Neural cell (in vitro differentiated cells): ENCODE results near the gene EMCN. TPM values are rescaled to one million over a fixed set of nuclear protein-coding genes. Genes with fewer than 3 reads are reported as not detected.
"Not testable (repeated sequence)": the region's sequence is repeated elsewhere in the genome, so short reads cannot be mapped to it uniquely, and the experiment has no call there.

Source experiments
- H2AFZ ChIP-seq: fragments of 200-600, 300-800 bp; sonication (generic), shearing (Covaris generic); 2 replicates; pipeline ENCODE4 v1.6.0; 2014; ENCODE audit warnings: low read depth, mild to moderate bottlenecking, antibody characterized with exemption, low read length, moderate library complexity
- H3F3A ChIP-seq: fragments of 200-600 bp; shearing (Covaris generic); 2 replicates; pipeline ENCODE4 v1.6.1; 2016; ENCODE audit warnings: mild to moderate bottlenecking, moderate library complexity, mixed read lengths, antibody characterized with exemption, low read length; ENCODE audit not compliant: insufficient read depth, poor library complexity, severe bottlenecking
- H3K27ac ChIP-seq: fragments of 200-600, 300-800 bp; sonication (generic), shearing (Covaris generic); 2 replicates; pipeline ENCODE4 v1.5.1; 2014; ENCODE audit warnings: mild to moderate bottlenecking, low read length, moderate library complexity
- H3K27me3 ChIP-seq: fragments of 300-800, 200-600 bp; sonication (generic), shearing (Covaris generic); 2 replicates; pipeline ENCODE4 v1.6.0; 2014; ENCODE audit warnings: mild to moderate bottlenecking, low read depth, low read length, moderate library complexity; ENCODE audit not compliant: insufficient read depth
- H3K36me3 ChIP-seq: fragments of 300-800, 200-600 bp; sonication (generic), shearing (Covaris generic); 2 replicates; pipeline ENCODE4 v1.5.1; 2014; ENCODE audit warnings: mild to moderate bottlenecking, antibody characterized with exemption, low read length, moderate library complexity; ENCODE audit not compliant: insufficient read depth
- H3K4me2 ChIP-seq: fragments of 300-800, 200-600 bp; sonication (generic), shearing (Covaris generic); 2 replicates; pipeline ENCODE4 v1.6.0; 2014; ENCODE audit warnings: mild to moderate bottlenecking, low read length
- H3K4me3 ChIP-seq: fragments of 300-800, 200-600 bp; sonication (generic), shearing (Covaris generic); 2 replicates; pipeline ENCODE4 v1.5.1; 2014; ENCODE audit warnings: mild to moderate bottlenecking, low read length, moderate library complexity
- H3K79me2 ChIP-seq: fragments of 200-600 bp; shearing (Covaris generic); replicated peaks from 2 replicates; pipeline ENCODE4 v1.6.0; 2014; ENCODE audit warnings: mild to moderate bottlenecking, low read length, moderate library complexity; ENCODE audit not compliant: insufficient read depth
- H3K9ac ChIP-seq: fragments of 300-800, 200-600 bp; sonication (generic), shearing (Covaris generic); 2 replicates; pipeline ENCODE4 v1.6.1; 2016; ENCODE audit warnings: mild to moderate bottlenecking, low read length, mixed read lengths
- H3K9me2 ChIP-seq: fragments of 200-600 bp; shearing (Covaris generic); 2 replicates; pipeline ENCODE4 v1.6.1; 2016; ENCODE audit warnings: mild to moderate bottlenecking, low read length, mixed read lengths; ENCODE audit not compliant: insufficient read depth
- H3K9me3 ChIP-seq: fragments of 200-600, 300-800 bp; sonication (generic), shearing (Covaris generic); 2 replicates; pipeline ENCODE4 v1.6.1; 2016; ENCODE audit warnings: mild to moderate bottlenecking, mixed run types, low read length, moderate library complexity, mixed read lengths
- H4K20me1 ChIP-seq: fragments of 200-600 bp; shearing (Covaris generic); 2 replicates; pipeline ENCODE4 v1.6.1; 2016; ENCODE audit warnings: mild to moderate bottlenecking, mixed run types; ENCODE audit not compliant: insufficient read depth
- CTCF ChIP-seq: fragments of 450-650 bp; IDR thresholded peaks from 2 replicates; pipeline ENCODE4 v1.5.1; 2014; ENCODE audit warnings: antibody characterized with exemption, mild to moderate bottlenecking, moderate library complexity; ENCODE audit not compliant: poor library complexity, severe bottlenecking
- EP300 ChIP-seq: fragments of 450-650 bp; conservative IDR thresholded peaks from 2 replicates; pipeline ENCODE4 v1.6.1; 2014; ENCODE audit warnings: antibody characterized with exemption, mild to moderate bottlenecking, moderate library complexity; ENCODE audit not compliant: poor library complexity, severe bottlenecking
- EZH2 ChIP-seq: fragments of 200-600, 300-800 bp; shearing (Covaris generic), sonication (generic); IDR thresholded peaks from 2 replicates; pipeline ENCODE4 v1.6.1; 2014; ENCODE audit warnings: antibody characterized with exemption, low read length, borderline replicate concordance, mild to moderate bottlenecking; ENCODE audit not compliant: insufficient read depth, poor library complexity, severe bottlenecking
- MXI1 ChIP-seq: fragments of 450-650 bp; conservative IDR thresholded peaks from 2 replicates; pipeline ENCODE4 v1.6.1; 2014; ENCODE audit warnings: antibody characterized with exemption, mild to moderate bottlenecking; ENCODE audit not compliant: poor library complexity, severe bottlenecking
- POLR2AphosphoS5 ChIP-seq: IDR thresholded peaks from 2 replicates; pipeline ENCODE4 v1.6.1; 2012
- RAD21 ChIP-seq: fragments of 450-650 bp; conservative IDR thresholded peaks from 2 replicates; pipeline ENCODE4 v1.6.1; 2014; ENCODE audit warnings: antibody characterized with exemption, mild to moderate bottlenecking, moderate library complexity
- REST ChIP-seq: IDR thresholded peaks from 2 replicates; pipeline ENCODE4 v1.6.1; 2012; ENCODE audit warnings: borderline replicate concordance
- SMC3 ChIP-seq: fragments of 450-650 bp; conservative IDR thresholded peaks from 2 replicates; pipeline ENCODE4 v1.6.1; 2014; ENCODE audit warnings: antibody characterized with exemption, mild to moderate bottlenecking, moderate library complexity; ENCODE audit not compliant: poor library complexity
- TAF1 ChIP-seq: IDR thresholded peaks from 2 replicates; pipeline ENCODE4 v1.6.1; 2012; ENCODE audit warnings: low read depth
- polyA plus RNA-seq: library from polyadenylated mRNA; depleted of rRNA; stranded (reverse); fragments of >200 nt; gene quantifications from 2 replicates; pipeline ENCODE4 v1.2.3, GENCODE V29; 2014

The EMCN gene
- polyA plus RNA-seq, 1 donor from 2014 or later = 0.77 TPM

- Histone ChIP-seq H3F3A (no peaks in the 10 kb centered on the region), H3K9me2 (no peaks in the 10 kb centered on the region), H3K36me3 (no peaks in the 10 kb centered on the region), H3K27me3 (no peaks in the 10 kb centered on the region), H3K9ac (no peak overlapping the region), H2AFZ (no peak overlapping the region), H3K4me2 (no peak overlapping the region), H3K27ac (no peak overlapping the region), H3K4me3 (no peak overlapping the region), H3K79me2 (no peaks in the 10 kb centered on the region), H4K20me1 (no peaks in the 10 kb centered on the region), H3K9me3 (no peaks in the 10 kb centered on the region)
- no peak for TF ChIP-seq TAF1
- TF ChIP-seq EP300 = no peak
- no peak for TF ChIP-seq REST
- TF ChIP-seq EZH2 = no peak
- TF ChIP-seq RAD21 = no peak
- TF ChIP-seq CTCF = no peak
- TF ChIP-seq SMC3 = no peak
- no peak for TF ChIP-seq MXI1
- no peak for TF ChIP-seq POLR2AphosphoS5
Observed at GRCh38 chr4:100391863-100392262, 126.0 kb downstream of the EMCN start.

GRCh38 chr4:100391086-100391485 lies 126.7 kb downstream of the EMCN start:
- Histone ChIP-seq H3K27me3 (no peaks in the 10 kb centered on the region), H3K36me3 (no peaks in the 10 kb centered on the region), H3F3A (no peaks in the 10 kb centered on the region), H3K4me3 (no peak overlapping the region), H3K9me3 (no peaks in the 10 kb centered on the region), H3K79me2 (no peaks in the 10 kb centered on the region), H3K9me2 (no peaks in the 10 kb centered on the region), H2AFZ (no peak overlapping the region), H4K20me1 (no peaks in the 10 kb centered on the region), H3K9ac (no peak overlapping the region), H3K27ac (no peak overlapping the region), H3K4me2 (no peak overlapping the region)
- TF ChIP-seq MXI1 = no peak

- TF ChIP-seq RAD21 (no peak), CTCF (no peak)
- Histone ChIP-seq H3K27ac (no peak overlapping the region), H3K79me2 (no peaks in the 10 kb centered on the region), H3K9me3 (no peaks in the 10 kb centered on the region), H3K9ac (no peak overlapping the region), H3K4me3 (no peak overlapping the region), H2AFZ (no peak overlapping the region), H3F3A (no peaks in the 10 kb centered on the region), H3K36me3 (no peaks in the 10 kb centered on the region), H3K4me2 (no peak overlapping the region), H4K20me1 (no peaks in the 10 kb centered on the region), H3K9me2 (no peaks in the 10 kb centered on the region), H3K27me3 (no peaks in the 10 kb centered on the region)
Observed at GRCh38 chr4:100386270-100386669, 131.6 kb downstream of the EMCN start.

- not testable (repeated sequence) for H3K4me3 ChIP-seq, H4K20me1 ChIP-seq, H3K27me3 ChIP-seq, H3K9me3 ChIP-seq, H3F3A ChIP-seq, H2AFZ ChIP-seq, H3K4me2 ChIP-seq, H3K9me2 ChIP-seq, H3K79me2 ChIP-seq, H3K36me3 ChIP-seq, H3K9ac ChIP-seq, H3K27ac ChIP-seq
Observed at GRCh38 chr4:100380401-100380800, 137.4 kb downstream of the EMCN start.
